Body of pancreas (tissue), 4 donors: ENCODE results near the gene ADAMTSL4. TPM values are rescaled to one million over a fixed set of nuclear protein-coding genes. Genes with fewer than 3 reads are reported as not detected.
A peak's percentile ranks its signal among the peaks of the same experiment; 100 is the strongest.

ENCODE experiments used
- ATAC-seq: fragments of 150-250 bp; one replicate; pipeline ENCODE4 v1.9.1; 2016
- DNase-seq, 4 donors: peaks; one replicate each; pipeline ENCODE4 v3.0.0-alpha.2; 2019
- H3K27ac ChIP-seq, 4 donors: fragments of 200-600 bp; sonication (generic); 1 replicate in 3 of 4; 2 replicates in 1 of 4; pipeline versions ENCODE4 v1.5.1 to v1.6.1; 2016 to 2019; ENCODE audit warnings: mild to moderate bottlenecking in 1 of 4, mixed read lengths in 1 of 4, moderate library complexity in 1 of 4
- H3K27me3 ChIP-seq, 2 donors: fragments of 200-600 bp; sonication (generic); one replicate each; pipeline ENCODE4 v1.6.0; 2016; ENCODE audit warnings: mild to moderate bottlenecking in 1 of 2
- H3K36me3 ChIP-seq, 2 donors: fragments of 200-600 bp; sonication (generic); replicated peaks in 1 of 2; 2 replicates each; pipeline ENCODE4 v1.5.1; 2016; ENCODE audit warnings: low read depth in 2 of 2; ENCODE audit not compliant: insufficient read depth in 1 of 2
- H3K4me1 ChIP-seq: fragments of 200-600 bp; sonication (generic); one replicate; pipeline ENCODE4 v1.6.0; 2016
- H3K4me3 ChIP-seq, 2 donors: fragments of 200-600 bp; sonication (generic); 1 replicate in 1 of 2; 2 replicates in 1 of 2; pipeline ENCODE4 v1.5.1; 2016 to 2019
- H3K9me3 ChIP-seq, 3 donors: fragments of 200-600 bp; sonication (generic); 1 replicate in 2 of 3; 2 replicates in 1 of 3; pipeline ENCODE4 v1.5.1; 2016
- CTCF ChIP-seq, 7 experiments: fragments of 450-650 bp in 4 of 7; fragments of 200-600 bp in 3 of 7; sonication (generic) in 3 of 7; IDR thresholded peaks; one replicate each; pipeline ENCODE4 v1.5.1; 2016 to 2019; ENCODE audit warnings: antibody characterized with exemption in 7 of 7
- POLR2A ChIP-seq, 3 donors: fragments of 450-650 bp; IDR thresholded peaks; one replicate each; pipeline ENCODE4 v1.6.1; 2016; ENCODE audit warnings: antibody characterized with exemption in 3 of 3, mild to moderate bottlenecking in 2 of 3
- WGBS, 2 donors: methylation state at CpG; one replicate each; pipeline ENCODE4 v1.1.5; 2017; 5-methylcytosine and 5-hydroxymethylcytosine counted together
- intact Hi-C: fragments of 100-400 bp; cut with DNase I; formaldehyde crosslinking; loops from one replicate; pipeline ENCODE4 v1.15.1; 2023
- total RNA-seq, 2 donors: library from RNA; depleted of rRNA; stranded (reverse); fragments of >200 nt; gene quantifications; one replicate each; pipeline ENCODE4 v1.1.0, GENCODE V29; 2016

Gene ADAMTSL4
- total RNA-seq, 2 donors from 2014 or later = 4.7 to 7.6 TPM

- ATAC-seq = no peak
- Histone ChIP-seq H3K36me3 (peaks cover 8 to 14% of the 10 kb centered on the region in 2 donors), H3K27ac (peak overlapping the region; percentile 97 to 100 (median 98)), H3K9me3 (no peaks in the 10 kb centered on the region), H3K4me3 (peak overlapping the region; percentile 72 to 99), H3K27me3 (no peaks in the 10 kb centered on the region), H3K4me1 (peaks cover 48% of the 10 kb centered on the region)
- intact Hi-C loops = no loop called here
- TF ChIP-seq POLR2A (IDR thresholded peaks at IDR 0.05) (peak in 1 of 3 donors; percentile 14), CTCF (IDR thresholded peaks at IDR 0.05) (no peak)
- DNase-seq = no peak
- 5 to 16% methylated on average over 2 of the region's 2 CpGs for WGBS, 2 donors
Observed at GRCh38 chr1:150576794-150577556, 27.8 kb downstream of the ADAMTSL4 start.

GRCh38 chr1:150577557-150578271 lies 28.5 kb downstream of the ADAMTSL4 start:
- no peaks in the 10 kb centered on the region for H3K9me3 ChIP-seq
- intact Hi-C loops = no loop called here
- ATAC-seq = no peak
- WGBS, 2 donors = 0 to 1% methylated on average over 11 of the region's 11 CpGs
- H3K4me1 ChIP-seq = peaks cover 41% of the 10 kb centered on the region
- H3K27ac ChIP-seq = peak overlapping the region; percentile 97 to 100 (median 98)
- H3K36me3 ChIP-seq = peaks cover 8 to 11% of the 10 kb centered on the region in 2 donors
- peak overlapping the region; percentile 72 to 99 for H3K4me3 ChIP-seq
- no peak for DNase-seq
- no peak for TF ChIP-seq CTCF (IDR thresholded peaks at IDR 0.05)
- peak in 1 of 3 donors; percentile 3 for TF ChIP-seq POLR2A (IDR thresholded peaks at IDR 0.05)
- no peaks in the 10 kb centered on the region for H3K27me3 ChIP-seq

GRCh38 chr1:150578272-150579109 lies 29.3 kb downstream of the ADAMTSL4 start:
- H3K9me3 ChIP-seq = no peaks in the 10 kb centered on the region
- H3K4me1 ChIP-seq = peaks cover 33% of the 10 kb centered on the region
- no peaks in the 10 kb centered on the region for H3K27me3 ChIP-seq
- TF ChIP-seq CTCF (IDR thresholded peaks at IDR 0.05) (no peak), POLR2A (IDR thresholded peaks at IDR 0.05) (no peak)
- peak; percentile 12 for ATAC-seq
- peak overlapping the region; percentile 97 to 100 (median 98) for H3K27ac ChIP-seq
- peaks cover 4 to 7% of the 10 kb centered on the region in 2 donors for H3K36me3 ChIP-seq
- peak in 3 of 4 donors; percentile 41 to 77 (median 49) for DNase-seq
- 0% methylated on average over 18 to 50 of the region's 50 CpGs for WGBS, 2 donors
- peak overlapping the region; percentile 72 to 99 for H3K4me3 ChIP-seq
- intact Hi-C loops = no loop called here

GRCh38 chr1:150579110-150579944 lies 30.1 kb downstream of the ADAMTSL4 start, which contains the start of gene MCL1:
TSS of gene MCL1 (minus strand) at chr1:150579610. CDS start at chr1:150579530, 80 bp downstream.
- TF ChIP-seq CTCF (IDR thresholded peaks at IDR 0.05) (peak in 5 of 7 experiments; percentile 7 to 49 (median 36)), POLR2A (IDR thresholded peaks at IDR 0.05) (peak; percentile 97 to 99 (median 99))
- Histone ChIP-seq H3K27ac (peak within 1 kb of the TSS; percentile 97 to 100 (median 98)), H3K27me3 (no peaks in the 10 kb centered on the region), H3K9me3 (no peaks in the 10 kb centered on the region), H3K4me1 (peaks cover 25% of the 10 kb centered on the region), H3K36me3 (peaks cover 0 to 3% of the 10 kb centered on the region in 2 donors), H3K4me3 (peak within 1 kb of the TSS; percentile 72 to 99)
- intact Hi-C loops = no loop called here
- 1% methylated on average over 20 to 93 of the region's 94 CpGs for WGBS, 2 donors
- DNase-seq (peak; percentile 94 to 97 (median 96)), ATAC-seq (peak; percentile 85)
